Fibroblast of pulmonary artery (primary cell): Measurements from ENCODE around the gene CNTNAP2.

Source experiments
- DNase-seq: peaks from one replicate; pipeline ENCODE4 v3.0.0-alpha.2; 2010; ENCODE audit warnings: low read depth
- H3K4me3 ChIP-seq: replicated peaks from 2 replicates; pipeline ENCODE4 v1.5.1; 2011; ENCODE audit warnings: low read depth, mild to moderate bottlenecking, control low read depth, low read length, moderate library complexity
- CTCF ChIP-seq: IDR thresholded peaks from 2 replicates; pipeline ENCODE4 v1.5.1; 2011; ENCODE audit warnings: mild to moderate bottlenecking, control low read depth, low read length, inconsistent platforms; ENCODE audit errors: missing control alignments

The CNTNAP2 gene

GRCh38 chr7:147311336-147311735 is 1194.7 kb downstream of the CNTNAP2 start:
- TF ChIP-seq CTCF: no peak
- no peak overlapping the region for H3K4me3 ChIP-seq
- DNase-seq: no peak

GRCh38 chr7:147321504-147321903 is 1204.9 kb downstream of the CNTNAP2 start:
- DNase-seq: no peak
- no peak overlapping the region for H3K4me3 ChIP-seq

GRCh38 chr7:147332988-147333387 is 1216.4 kb downstream of the CNTNAP2 start:
- peak; percentile 7 for DNase-seq
- no peak for TF ChIP-seq CTCF
- H3K4me3 ChIP-seq: no peak overlapping the region

More at GRCh38 chr7:147321504-147321903, 1204.9 kb downstream of the CNTNAP2 start:
- no peak for TF ChIP-seq CTCF

GRCh38 chr7:147363101-147363500 is 1246.5 kb downstream of the CNTNAP2 start:
- no peak for DNase-seq
- no peak for TF ChIP-seq CTCF

GRCh38 chr7:147376192-147376591 is 1259.6 kb downstream of the CNTNAP2 start:
- no peak for DNase-seq
- TF ChIP-seq CTCF: no peak
- no peak overlapping the region for H3K4me3 ChIP-seq

More at GRCh38 chr7:147363101-147363500, 1246.5 kb downstream of the CNTNAP2 start:
- no peak overlapping the region for H3K4me3 ChIP-seq

GRCh38 chr7:147380926-147381325 is 1264.3 kb downstream of the CNTNAP2 start:
- H3K4me3 ChIP-seq: no peak overlapping the region
- no peak for TF ChIP-seq CTCF
- no peak for DNase-seq

GRCh38 chr7:147394329-147394728 is 1277.7 kb downstream of the CNTNAP2 start:
- DNase-seq: no peak
- no peak for TF ChIP-seq CTCF
- no peak overlapping the region for H3K4me3 ChIP-seq
